HG03575 (cell line): ENCODE results near the gene UTP14C.
"Not testable (repeated sequence)": the region's sequence is repeated elsewhere in the genome, so short reads cannot be mapped to it uniquely, and the experiment has no call there.

Experiments
- ATAC-seq: cut with Tn5 transposase; IDR thresholded peaks from one replicate; pipeline ENCODE4 v1.9.1; 2021; ENCODE audit not compliant: unreplicated experiment, insufficient number of reproducible peaks, low FRiP score; ENCODE audit errors: extremely low read depth

Gene UTP14C

GRCh38 chr13:52033039-52033438 is 8.5 kb downstream of the UTP14C start:
- ATAC-seq: no peak

DNA sequence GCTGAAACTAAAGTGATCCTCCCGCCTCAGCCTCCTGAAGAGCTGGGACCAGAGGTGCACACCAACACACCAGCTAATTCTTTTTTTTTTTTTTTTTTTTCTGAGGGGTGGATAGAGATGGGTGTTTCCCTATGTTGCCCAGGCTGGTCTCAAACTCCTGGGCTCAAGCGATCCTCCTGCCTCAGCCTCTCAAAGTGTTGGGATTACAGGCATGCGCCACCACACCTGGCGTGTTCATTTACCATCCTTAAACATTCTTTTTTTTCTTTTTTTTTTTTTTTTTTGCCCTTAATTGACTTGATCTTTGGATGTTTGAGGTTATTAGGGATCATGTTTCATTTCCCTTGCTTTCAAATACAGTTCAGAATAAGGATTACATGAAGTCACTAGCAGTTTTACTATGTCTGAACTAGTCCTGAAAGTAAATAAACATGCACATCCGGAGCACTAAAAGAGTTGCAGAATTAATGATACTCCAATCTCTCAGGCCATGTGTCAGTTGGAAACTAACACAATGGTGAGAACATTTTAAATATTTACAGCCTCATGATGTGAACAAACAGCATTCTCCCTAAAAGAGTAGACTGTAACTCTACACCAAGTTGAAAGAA is 10.2 kb downstream of the UTP14C start:
- ATAC-seq: no peak

DNA sequence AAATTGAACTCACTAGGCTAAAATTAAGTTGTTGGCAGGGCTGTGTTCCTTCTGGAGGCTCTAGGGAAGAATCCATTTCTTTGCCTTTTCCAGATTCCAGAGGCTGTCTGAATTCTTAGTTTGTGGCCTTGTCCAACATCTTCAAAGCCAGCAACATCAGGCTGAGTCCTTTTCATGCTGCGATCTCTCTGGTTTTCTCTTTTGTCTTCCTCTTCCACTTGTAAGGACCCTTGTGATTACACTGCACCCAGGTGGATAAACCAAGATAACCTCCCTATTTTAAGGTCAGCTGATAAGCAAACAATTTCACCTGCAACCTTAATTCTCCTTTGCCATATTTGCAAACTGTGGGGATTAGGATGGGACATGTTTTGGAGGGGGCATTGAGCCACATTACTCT is 11.5 kb downstream of the UTP14C start:
- no peak for ATAC-seq

GRCh38 chr13:52043675-52044074 is 19.2 kb downstream of the UTP14C start:
- no peak for ATAC-seq

DNA sequence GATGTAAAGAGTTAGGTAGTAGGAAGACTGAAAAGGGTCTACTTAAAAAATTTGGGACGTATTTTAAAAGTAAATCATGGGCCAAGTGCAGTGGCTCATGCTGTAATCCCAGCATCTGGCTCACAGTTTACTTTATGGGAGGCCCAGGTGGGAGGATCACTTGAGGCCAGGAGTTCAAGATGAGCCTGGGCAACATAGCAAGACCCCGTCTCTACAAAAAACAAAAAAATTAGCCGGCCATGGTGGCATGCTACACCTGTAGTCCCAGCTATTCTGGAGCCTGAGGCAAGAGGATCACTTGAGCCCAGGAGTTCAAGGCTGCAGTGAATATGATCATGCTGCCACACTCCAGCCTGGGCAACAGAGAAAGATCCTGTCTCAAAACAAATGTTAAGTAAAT is 23.0 kb downstream of the UTP14C start:
- ATAC-seq: no peak

DNA sequence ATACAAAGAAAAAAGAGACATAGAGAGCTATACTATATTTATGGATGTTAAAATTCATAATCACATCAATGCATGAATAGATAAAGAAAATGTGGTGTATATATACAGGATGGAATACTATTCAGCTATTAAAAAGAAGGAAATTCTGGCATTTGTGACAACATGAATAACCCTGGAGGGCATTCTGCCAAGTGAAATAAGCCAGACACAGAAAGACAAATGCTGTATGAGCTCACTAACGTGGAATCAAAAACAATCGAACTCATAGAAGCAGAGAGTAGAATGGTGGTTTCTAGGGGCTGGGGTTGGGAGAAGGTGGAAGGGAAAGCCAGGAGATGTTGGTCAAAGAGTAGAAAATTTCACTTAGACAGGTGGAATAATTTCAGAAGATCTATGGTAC is 24.0 kb downstream of the UTP14C start:
- ATAC-seq: no peak

DNA sequence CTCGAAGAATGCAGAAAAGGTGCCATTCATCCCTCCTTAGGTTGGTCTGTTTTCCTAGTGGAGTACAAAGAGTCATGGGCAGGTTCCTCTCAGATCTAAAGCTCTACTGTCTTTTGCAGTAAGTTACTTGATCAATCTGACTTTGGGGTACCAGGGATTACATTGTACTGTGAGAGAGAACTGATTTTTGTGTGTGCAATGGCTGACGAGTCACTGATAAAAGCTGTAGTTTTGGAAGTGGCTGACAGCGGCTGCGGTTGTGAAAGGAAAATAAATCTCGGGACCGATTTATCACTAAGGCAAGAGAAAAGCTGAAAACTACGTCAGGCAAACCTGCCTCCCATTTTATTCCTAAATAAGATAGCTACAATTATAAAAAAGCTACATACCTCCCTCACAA is 26.9 kb downstream of the UTP14C start:
- no peak for ATAC-seq

GRCh38 chr13:52053460-52053859 is 29.0 kb downstream of the UTP14C start:
- no peak for ATAC-seq

DNA sequence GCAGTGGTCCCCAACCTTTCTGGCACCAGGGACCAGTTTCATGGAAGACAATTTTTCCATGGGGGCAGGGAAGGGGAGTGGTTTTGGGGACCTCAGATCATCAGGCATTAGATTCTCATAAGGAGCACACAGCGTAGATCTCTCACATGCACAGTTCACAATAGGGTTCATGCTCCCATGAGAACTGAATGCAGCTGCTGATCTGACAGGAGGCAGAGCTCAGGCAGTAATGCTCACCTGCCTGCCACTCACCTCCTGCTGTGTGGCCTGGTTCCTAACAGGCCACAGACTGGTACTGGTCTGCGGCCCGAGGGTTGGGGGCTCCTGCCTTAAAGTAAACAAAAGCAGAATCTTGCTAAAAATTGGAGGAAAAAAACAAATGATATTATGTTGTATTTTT is 36.6 kb downstream of the UTP14C start:
- ATAC-seq: not testable (repeated sequence)

DNA sequence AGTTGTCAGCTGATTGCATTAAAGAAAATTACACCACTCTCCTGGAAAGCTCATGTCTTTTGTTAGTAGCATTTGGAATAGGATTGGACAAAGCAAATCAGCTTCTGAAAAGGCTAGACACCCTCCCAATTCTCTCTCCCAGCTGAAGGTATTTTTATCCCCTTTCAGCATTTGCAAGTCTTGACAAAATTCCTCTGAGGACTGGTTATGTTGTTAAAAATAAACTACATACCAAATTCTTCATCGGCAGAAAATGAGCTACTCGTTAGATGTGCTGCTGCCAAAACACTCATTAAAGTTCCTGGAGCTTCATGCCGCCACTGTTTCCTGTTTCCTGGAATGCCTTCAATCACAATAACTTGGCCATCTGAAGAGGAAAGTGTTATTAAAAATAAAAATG is 37.1 kb downstream of the UTP14C start:
- no peak for ATAC-seq

GRCh38 chr13:52067237-52067636 is 42.7 kb downstream of the UTP14C start:
- no peak for ATAC-seq

- ATAC-seq: no peak
These were observed 46.5 kb downstream of the UTP14C start for GRCh38 chr13:52070929-52071523.
